Endodermal cell (in vitro differentiated cells): Measurements from ENCODE around the gene AKAP6. TPM values are rescaled to one million over a fixed set of nuclear protein-coding genes. Genes with fewer than 3 reads are reported as not detected.

ENCODE experiments used
- DNase-seq: peaks from one replicate; pipeline ENCODE4 v3.0.0-alpha.2; 2017
- H3K27ac ChIP-seq: 2 replicates; pipeline ENCODE4 v1.5.1; 2013; ENCODE audit warnings: mild to moderate bottlenecking, low read depth, low read length, moderate library complexity
- H3K27me3 ChIP-seq: 2 replicates; pipeline ENCODE4 v1.6.1; 2013; ENCODE audit warnings: mild to moderate bottlenecking, low read length, moderate library complexity; ENCODE audit not compliant: insufficient read depth, control insufficient read depth, poor library complexity, severe bottlenecking
- H3K36me3 ChIP-seq: 2 replicates; pipeline ENCODE4 v1.7.0; 2013; ENCODE audit warnings: mild to moderate bottlenecking, low read length, moderate library complexity; ENCODE audit not compliant: control insufficient read depth, insufficient read depth
- H3K4me1 ChIP-seq: one replicate; pipeline ENCODE4 v1.7.0; 2013; ENCODE audit warnings: low read length; ENCODE audit not compliant: control insufficient read depth, insufficient read depth
- H3K4me3 ChIP-seq: 2 replicates; pipeline ENCODE4 v1.5.1; 2013; ENCODE audit warnings: mild to moderate bottlenecking, low read length, moderate library complexity
- H3K9ac ChIP-seq: 2 replicates; pipeline ENCODE4 v1.6.1; 2013; ENCODE audit warnings: mild to moderate bottlenecking, low read length, moderate library complexity; ENCODE audit not compliant: poor library complexity, severe bottlenecking; ENCODE audit errors: extremely low read depth
- H3K9me3 ChIP-seq: 2 replicates; pipeline ENCODE4 v1.6.1; 2013; ENCODE audit warnings: mild to moderate bottlenecking, low read length, moderate library complexity; ENCODE audit not compliant: control insufficient read depth
- H3K27ac Mint-ChIP-seq: 2 replicates; pipeline ENCODE4 v1.8.0; 2020; ENCODE audit warnings: mixed read lengths
- H3K27me3 Mint-ChIP-seq: 2 replicates; pipeline ENCODE4 v1.8.0; 2021; ENCODE audit warnings: mild to moderate bottlenecking, mixed read lengths; ENCODE audit not compliant: insufficient read depth
- H3K36me3 Mint-ChIP-seq: 2 replicates; pipeline ENCODE4 v1.8.0; 2020; ENCODE audit warnings: low read depth, mixed read lengths
- H3K4me1 Mint-ChIP-seq: 2 replicates; pipeline ENCODE4 v1.8.0; 2020; ENCODE audit warnings: mixed read lengths
- H3K4me3 Mint-ChIP-seq: 2 replicates; pipeline ENCODE4 v1.8.0; 2020; ENCODE audit warnings: mild to moderate bottlenecking, moderate library complexity, mixed read lengths
- H3K9me3 Mint-ChIP-seq: 2 replicates; pipeline ENCODE4 v1.8.0; 2020; ENCODE audit warnings: mild to moderate bottlenecking, mixed read lengths
- WGBS, 2 experiments: methylation state at CpG; one replicate each; pipeline versions ENCODE4 v1.1.5 to v1.1.7; 2013; ENCODE audit warnings: missing lambda C conversion rate in 2 of 2, mixed read lengths in 1 of 2; ENCODE audit not compliant: insufficient coverage in 1 of 2, insufficient read length in 1 of 2; 5-methylcytosine and 5-hydroxymethylcytosine counted together
- total RNA-seq, 2 donors: library from RNA; stranded (reverse); fragmentation: NEBNext Ultra II Directional in 1 of 2; extraction: Animal tissue kit (Norgen Biotek cat#: 25700) in 1 of 2; gene quantifications; 2 replicates in 1 of 2; 3 replicates in 1 of 2; pipeline ENCODE4 v1.2.1, GENCODE V29; 2021
- TF ChIP-seq, protein P1 (sequence below): fragments of 200-600 bp; sonication (generic); conservative IDR thresholded peaks from 2 replicates; pipeline ENCODE4 v1.5.0; 2021; ENCODE audit warnings: antibody characterized with exemption, mild to moderate bottlenecking

Gene AKAP6
- total RNA-seq, 2 donors from 2014 or later = 4.3 to 5.0 TPM

- Mint-ChIP-seq H3K4me3 (no peak overlapping the region), H3K36me3 (peaks cover 5% of the 10 kb centered on the region), H3K27me3 (peaks cover 36% of the 10 kb centered on the region), H3K9me3 (peaks cover 30% of the 10 kb centered on the region), H3K4me1 (peaks cover 11% of the 10 kb centered on the region), H3K27ac (no peak overlapping the region)
- no peaks in the 10 kb centered on the region for H3K36me3 ChIP-seq
- no peak overlapping the region for H3K27ac ChIP-seq
- no peak for DNase-seq
- peaks cover 20% of the 10 kb centered on the region for H3K9me3 ChIP-seq
- TF ChIP-seq, protein P1, sequence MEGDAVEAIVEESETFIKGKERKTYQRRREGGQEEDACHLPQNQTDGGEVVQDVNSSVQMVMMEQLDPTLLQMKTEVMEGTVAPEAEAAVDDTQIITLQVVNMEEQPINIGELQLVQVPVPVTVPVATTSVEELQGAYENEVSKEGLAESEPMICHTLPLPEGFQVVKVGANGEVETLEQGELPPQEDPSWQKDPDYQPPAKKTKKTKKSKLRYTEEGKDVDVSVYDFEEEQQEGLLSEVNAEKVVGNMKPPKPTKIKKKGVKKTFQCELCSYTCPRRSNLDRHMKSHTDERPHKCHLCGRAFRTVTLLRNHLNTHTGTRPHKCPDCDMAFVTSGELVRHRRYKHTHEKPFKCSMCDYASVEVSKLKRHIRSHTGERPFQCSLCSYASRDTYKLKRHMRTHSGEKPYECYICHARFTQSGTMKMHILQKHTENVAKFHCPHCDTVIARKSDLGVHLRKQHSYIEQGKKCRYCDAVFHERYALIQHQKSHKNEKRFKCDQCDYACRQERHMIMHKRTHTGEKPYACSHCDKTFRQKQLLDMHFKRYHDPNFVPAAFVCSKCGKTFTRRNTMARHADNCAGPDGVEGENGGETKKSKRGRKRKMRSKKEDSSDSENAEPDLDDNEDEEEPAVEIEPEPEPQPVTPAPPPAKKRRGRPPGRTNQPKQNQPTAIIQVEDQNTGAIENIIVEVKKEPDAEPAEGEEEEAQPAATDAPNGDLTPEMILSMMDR = no peak
- WGBS, 2 experiments = 83 to 94% methylated on average over 1 of the region's 1 CpG
- peaks cover 5% of the 10 kb centered on the region for H3K4me1 ChIP-seq
- H3K4me3 ChIP-seq = no peak overlapping the region
- no peak overlapping the region for H3K9ac ChIP-seq
- peaks cover 21% of the 10 kb centered on the region for H3K27me3 ChIP-seq
These were observed 92.7 kb downstream of the AKAP6 start for GRCh38 chr14:32421781-32422180.

- Histone ChIP-seq H3K9me3 (peaks cover 20% of the 10 kb centered on the region), H3K27me3 (peaks cover 27% of the 10 kb centered on the region), H3K27ac (no peak overlapping the region), H3K9ac (no peak overlapping the region), H3K4me1 (peaks cover 10% of the 10 kb centered on the region), H3K36me3 (no peaks in the 10 kb centered on the region), H3K4me3 (no peak overlapping the region)
- peaks cover 41% of the 10 kb centered on the region for H3K27me3 Mint-ChIP-seq
- H3K27ac Mint-ChIP-seq = no peak overlapping the region
- H3K4me1 Mint-ChIP-seq = peaks cover 17% of the 10 kb centered on the region
- H3K4me3 Mint-ChIP-seq = no peak overlapping the region
- H3K36me3 Mint-ChIP-seq = peaks cover 5% of the 10 kb centered on the region
- H3K9me3 Mint-ChIP-seq = peaks cover 30% of the 10 kb centered on the region
- TF ChIP-seq, protein P1 = no peak
- DNase-seq = no peak
These were observed 93.3 kb downstream of the AKAP6 start for GRCh38 chr14:32422440-32422839.

- no peak overlapping the region for H3K9ac ChIP-seq
- Mint-ChIP-seq H3K4me1 (peaks cover 43% of the 10 kb centered on the region), H3K4me3 (no peak overlapping the region), H3K27me3 (peaks cover 67% of the 10 kb centered on the region), H3K9me3 (peaks cover 27% of the 10 kb centered on the region), H3K27ac (no peak overlapping the region), H3K36me3 (peaks cover 5% of the 10 kb centered on the region)
- peaks cover 48% of the 10 kb centered on the region for H3K27me3 ChIP-seq
- no peak overlapping the region for H3K27ac ChIP-seq
- H3K4me3 ChIP-seq = no peak overlapping the region
- WGBS, 2 experiments = 47% methylated on average over 1 of the region's 1 CpG; no CpG with 5 or more reads in 1 of the 2 experiments
- H3K36me3 ChIP-seq = no peaks in the 10 kb centered on the region
- no peak for DNase-seq
- H3K4me1 ChIP-seq = peaks cover 14% of the 10 kb centered on the region
- peaks cover 20% of the 10 kb centered on the region for H3K9me3 ChIP-seq
- TF ChIP-seq, protein P1 = no peak
These were observed 96.9 kb downstream of the AKAP6 start for GRCh38 chr14:32426028-32426427.
